Urinary bladder (tissue), 4 donors: ENCODE measurements around the gene PTPN13. TPM values are rescaled to one million over a fixed set of nuclear protein-coding genes. Genes with fewer than 3 reads are reported as not detected.

Experiments used
- DNase-seq: peaks from one replicate; pipeline ENCODE4 v3.0.0-alpha.2; 2015; ENCODE audit errors: extremely low spot score
- H3K27ac ChIP-seq: one replicate; pipeline ENCODE4 v1.5.1; 2013; ENCODE audit warnings: low read depth, mild to moderate bottlenecking, moderate library complexity
- H3K36me3 ChIP-seq: one replicate; pipeline ENCODE4 v1.6.1; 2013; ENCODE audit warnings: mild to moderate bottlenecking, moderate library complexity; ENCODE audit not compliant: insufficient read depth
- H3K4me1 ChIP-seq: one replicate; pipeline ENCODE4 v1.6.1; 2013; ENCODE audit warnings: mild to moderate bottlenecking, moderate library complexity; ENCODE audit not compliant: insufficient read depth
- H3K4me3 ChIP-seq: one replicate; pipeline ENCODE4 v1.5.1; 2013; ENCODE audit warnings: low read depth, low read length
- WGBS: extraction: QIAGEN DNeasy Blood & Tissue Kit; methylation state at CpG from one replicate; pipeline ENCODE4 v1.1.7; 2013; 5-methylcytosine and 5-hydroxymethylcytosine counted together
- polyA plus RNA-seq: library from polyadenylated mRNA; stranded (reverse); fragments of 200-250 nt; gene quantifications from one replicate; pipeline ENCODE4 v1.2.3, GENCODE V29; 2013
- total RNA-seq: library from RNA; depleted of rRNA; stranded (reverse); fragments of >200 nt; gene quantifications from one replicate; pipeline ENCODE4 v1.2.3, GENCODE V29; 2014
- donor health status: healthy with polysubstance abuse.
- donor health status: healthy.

PTPN13 gene
- total and polyA plus RNA-seq, 2 donors, result 18.1 to 92.4 TPM

DNA sequence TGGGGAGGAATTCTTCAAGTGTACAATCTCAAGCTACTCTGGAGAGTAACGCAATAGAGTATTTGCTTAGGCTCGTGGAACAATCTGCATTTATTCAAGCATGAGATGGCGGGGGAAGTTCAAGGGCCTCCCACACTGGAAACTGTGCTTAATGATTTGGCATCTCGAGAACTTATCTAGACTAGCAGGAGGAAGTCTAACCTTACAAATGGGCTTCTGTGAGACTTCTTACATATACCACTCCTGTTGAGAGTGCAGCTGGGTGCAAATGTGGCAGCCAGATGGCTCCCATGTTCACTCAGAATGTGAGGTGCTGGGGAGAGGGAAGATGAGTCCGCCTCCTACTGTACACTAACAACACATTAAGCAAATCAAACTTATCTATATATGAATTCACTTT lies 29.3 kb upstream of the PTPN13 start:
- 85% methylated on average over 5 of the region's 5 CpGs for WGBS
- H3K27ac ChIP-seq, result no peak overlapping the region
- no peak overlapping the region for H3K4me3 ChIP-seq
- H3K4me1 ChIP-seq, result no peaks in the 10 kb centered on the region
- no peak for DNase-seq
- no peaks in the 10 kb centered on the region for H3K36me3 ChIP-seq

- 82% methylated on average over 2 of the region's 2 CpGs for WGBS
- no peak for DNase-seq
Observed at GRCh38 chr4:86565651-86566050, 28.5 kb upstream of the PTPN13 start.

DNA sequence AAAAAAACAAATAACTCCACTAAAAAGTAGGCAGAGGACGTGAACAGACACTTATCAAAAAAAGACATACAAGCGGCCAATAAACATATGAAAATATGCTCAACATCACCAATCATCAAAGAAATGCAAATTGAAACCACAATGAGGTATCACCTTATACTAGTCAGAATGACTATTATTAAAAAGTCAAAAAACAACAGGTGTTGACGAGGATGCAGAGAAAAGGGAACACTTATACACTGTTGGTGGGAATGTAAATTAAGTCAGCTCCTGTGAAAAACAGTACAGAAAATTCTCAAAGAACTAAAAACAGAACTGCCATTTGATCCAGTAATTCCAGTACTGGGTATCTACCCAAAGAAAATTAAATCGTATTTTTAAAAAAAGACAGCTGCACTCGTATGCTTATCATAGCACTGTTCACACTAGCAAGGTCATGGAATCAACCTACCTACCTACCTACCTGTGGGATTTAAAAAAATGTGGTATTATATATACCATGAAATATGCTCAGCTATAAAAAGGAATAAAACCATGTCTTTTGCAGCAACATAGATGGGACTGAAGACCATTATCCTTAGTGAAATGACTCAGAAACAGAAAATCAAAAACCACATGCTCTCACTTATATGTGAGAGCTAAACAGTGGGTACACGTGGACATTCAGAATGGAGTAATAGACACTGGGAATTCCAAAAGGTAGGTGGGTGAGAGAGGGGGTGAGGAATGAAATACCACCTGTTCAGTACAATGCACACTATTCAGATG lies 24.8 kb upstream of the PTPN13 start:
- H3K4me3 ChIP-seq, result no peak overlapping the region
- no peaks in the 10 kb centered on the region for H3K4me1 ChIP-seq
- WGBS, result 88% methylated on average over 6 of the region's 6 CpGs
- no peak overlapping the region for H3K27ac ChIP-seq
- no peak for DNase-seq
- H3K36me3 ChIP-seq, result no peaks in the 10 kb centered on the region

More at GRCh38 chr4:86565651-86566050, 28.5 kb upstream of the PTPN13 start:
- no peaks in the 10 kb centered on the region for H3K36me3 ChIP-seq
- no peak overlapping the region for H3K4me3 ChIP-seq
- H3K4me1 ChIP-seq, result no peaks in the 10 kb centered on the region
- H3K27ac ChIP-seq, result no peak overlapping the region

DNA sequence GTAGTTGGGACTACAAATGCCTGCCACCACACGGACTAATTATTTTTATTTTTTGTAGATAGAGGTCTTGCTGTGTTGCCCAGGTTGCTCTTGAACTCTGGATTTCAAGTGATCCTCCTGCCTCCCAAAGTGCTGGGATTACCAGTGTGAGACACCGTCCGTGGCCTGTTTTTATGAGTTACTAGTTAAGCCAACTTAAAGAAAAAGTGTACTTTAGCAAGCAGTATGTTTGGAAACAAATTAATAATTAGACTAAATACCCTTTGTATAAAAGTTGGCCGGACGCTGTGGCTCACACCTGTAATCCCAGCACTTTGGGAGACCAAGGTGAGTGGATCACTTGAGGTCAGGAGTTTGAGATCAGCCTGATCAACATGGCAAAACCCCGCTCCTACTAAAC lies 14.2 kb upstream of the PTPN13 start:
- WGBS, result 94% methylated on average over 6 of the region's 6 CpGs
- Histone ChIP-seq H3K4me3 (no peak overlapping the region), H3K27ac (no peak overlapping the region), H3K36me3 (no peaks in the 10 kb centered on the region), H3K4me1 (no peaks in the 10 kb centered on the region)
- no peak for DNase-seq

GRCh38 chr4:86582410-86582809 lies 11.7 kb upstream of the PTPN13 start:
- 51% methylated on average over 2 of the region's 2 CpGs for WGBS
- H3K36me3 ChIP-seq, result no peaks in the 10 kb centered on the region
- H3K4me3 ChIP-seq, result no peak overlapping the region
- H3K27ac ChIP-seq, result no peak overlapping the region
- DNase-seq, result no peak
- H3K4me1 ChIP-seq, result no peaks in the 10 kb centered on the region

GRCh38 chr4:86586160-86586572 lies 7.9 kb upstream of the PTPN13 start:
- no peak for DNase-seq
- 66% methylated on average over 4 of the region's 4 CpGs for WGBS
- no peaks in the 10 kb centered on the region for H3K36me3 ChIP-seq
- H3K27ac ChIP-seq, result peak overlapping the region; percentile 28
- no peaks in the 10 kb centered on the region for H3K4me1 ChIP-seq
- no peak overlapping the region for H3K4me3 ChIP-seq

DNA sequence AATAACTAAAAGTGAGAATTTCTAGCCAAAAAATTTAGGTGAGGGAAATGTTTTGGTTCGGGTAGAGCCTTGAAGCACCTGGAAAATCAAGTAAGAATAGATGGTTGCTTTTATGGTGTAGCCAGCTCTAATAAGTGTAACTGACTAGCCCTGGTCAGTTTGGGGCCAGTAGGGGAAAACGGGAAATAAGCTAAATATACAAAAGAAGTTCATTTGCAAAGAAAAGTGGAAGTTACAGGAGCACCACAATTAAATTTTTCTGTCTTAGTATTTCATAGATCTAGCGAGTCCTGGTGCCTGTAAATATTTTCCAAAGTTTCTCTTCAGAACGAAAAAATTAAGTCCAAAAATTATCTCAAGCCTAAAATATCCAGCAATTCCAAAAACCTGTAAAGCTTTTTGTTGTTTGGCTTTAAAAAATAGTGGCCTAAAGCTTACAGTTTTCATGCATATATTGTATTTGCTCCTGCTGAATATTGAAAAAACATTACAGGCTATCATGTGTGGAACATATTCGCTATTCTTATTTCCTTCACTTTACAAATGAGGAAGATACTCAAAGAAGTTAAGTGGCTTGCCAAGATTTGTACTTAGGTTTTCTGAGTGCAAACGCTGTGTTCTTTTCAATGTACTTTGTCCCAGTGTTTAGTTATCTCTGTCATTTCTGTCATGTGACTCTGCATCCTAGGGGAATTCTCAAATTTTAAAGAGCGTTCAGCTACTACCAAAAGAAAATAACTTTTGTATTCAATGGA lies 7.3 kb upstream of the PTPN13 start:
- Histone ChIP-seq H3K36me3 (no peaks in the 10 kb centered on the region), H3K27ac (no peak overlapping the region), H3K4me3 (no peak overlapping the region), H3K4me1 (no peaks in the 10 kb centered on the region)
- WGBS, result 54% methylated on average over 7 of the region's 7 CpGs
- no peak for DNase-seq

- H3K4me3 ChIP-seq, result no peak overlapping the region
- WGBS, result 72% methylated on average over 3 of the region's 3 CpGs
- H3K4me1 ChIP-seq, result no peaks in the 10 kb centered on the region
- no peak overlapping the region for H3K27ac ChIP-seq
- H3K36me3 ChIP-seq, result no peaks in the 10 kb centered on the region
- DNase-seq, result no peak
Observed at GRCh38 chr4:86587381-86588140, 6.6 kb upstream of the PTPN13 start.

DNA sequence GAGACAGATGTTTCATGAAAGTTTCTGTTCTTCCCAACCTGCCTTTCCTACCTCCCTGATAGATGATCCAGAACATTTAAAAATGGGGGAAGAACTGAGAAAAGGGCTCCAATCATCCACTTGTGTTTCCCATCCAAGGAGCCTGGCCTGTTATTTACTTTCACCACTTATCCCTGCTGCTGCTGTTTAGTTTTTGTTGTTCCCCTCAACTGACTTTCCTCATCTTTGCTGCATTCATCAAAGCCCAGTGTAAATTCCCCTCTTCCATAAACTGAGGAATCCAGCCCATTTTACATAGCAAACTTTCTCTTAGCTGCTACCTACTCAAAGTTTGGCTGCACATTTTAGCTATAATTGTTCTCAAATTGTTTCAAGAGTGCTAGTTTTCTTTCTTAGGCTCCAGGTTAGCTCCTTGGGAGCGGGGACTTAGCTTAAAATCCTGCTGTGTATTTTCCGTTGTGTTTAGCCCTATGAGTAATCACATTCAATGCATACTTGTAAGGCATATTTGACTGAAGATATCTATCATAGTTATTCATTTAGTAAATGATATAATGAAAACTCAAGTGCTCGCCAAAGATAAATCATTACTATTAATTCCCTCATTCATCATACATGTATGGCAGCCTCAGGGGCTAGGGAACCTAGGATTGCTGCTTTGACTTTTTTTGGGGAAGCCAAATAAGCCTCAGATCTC lies 1.4 kb upstream of the PTPN13 start:
- DNase-seq, result no peak
- Histone ChIP-seq H3K36me3 (no peaks in the 10 kb centered on the region), H3K4me3 (no peak overlapping the region), H3K27ac (peak overlapping the region; percentile 67), H3K4me1 (no peaks in the 10 kb centered on the region)
- 53% methylated on average over 3 of the region's 3 CpGs for WGBS

- DNase-seq, result peak; percentile 46
- Histone ChIP-seq H3K4me3 (peak overlapping the region; percentile 74), H3K36me3 (no peaks in the 10 kb centered on the region), H3K4me1 (peaks cover 2% of the 10 kb centered on the region), H3K27ac (peak overlapping the region; percentile 77)
- WGBS, result under 1% methylated on average over 47 of the region's 47 CpGs
Observed at GRCh38 chr4:86594559-86595425, 677 bp downstream of the PTPN13 start.

DNA sequence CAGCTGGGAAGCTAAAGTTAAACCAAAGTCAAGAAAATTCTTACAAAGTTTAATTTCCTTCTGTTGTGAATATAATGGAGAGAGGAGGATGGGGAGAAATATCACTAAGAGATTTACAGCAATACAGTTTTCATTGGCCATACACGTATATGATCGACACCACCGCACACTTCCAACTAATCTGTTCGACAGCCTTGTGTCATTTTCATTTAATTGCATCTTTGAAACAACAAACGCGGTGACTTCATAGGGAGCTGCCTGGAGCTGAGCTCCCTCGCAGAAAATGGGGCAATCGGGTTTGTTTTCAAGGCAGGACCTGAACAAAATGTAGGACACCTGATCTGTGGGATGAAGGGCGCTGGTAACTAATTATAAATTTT lies 1.3 kb downstream of the PTPN13 start:
- H3K4me1 ChIP-seq, result peaks cover 2% of the 10 kb centered on the region
- no peak for DNase-seq
- no peak overlapping the region for H3K27ac ChIP-seq
- no peaks in the 10 kb centered on the region for H3K36me3 ChIP-seq
- 6% methylated on average over 9 of the region's 9 CpGs for WGBS
- H3K4me3 ChIP-seq, result peak overlapping the region; percentile 74

DNA sequence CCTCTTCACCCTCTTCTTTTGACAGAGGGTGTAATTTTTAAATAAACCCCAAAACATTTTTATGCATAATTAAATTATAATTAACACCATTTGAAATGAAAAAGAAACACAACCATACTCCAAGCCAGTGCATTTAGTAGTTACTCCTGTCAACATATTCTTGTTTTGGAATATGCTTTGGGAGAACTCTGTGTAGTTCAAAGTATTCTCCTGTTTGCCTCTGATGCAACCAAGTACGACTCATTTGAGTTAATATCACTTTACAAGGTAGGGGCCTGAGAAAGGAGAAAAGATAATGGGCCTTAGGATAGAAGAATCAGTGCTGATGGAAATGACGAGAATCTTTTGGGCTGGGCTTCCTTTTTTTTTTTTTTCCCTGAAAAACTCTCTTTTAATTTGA lies 2.7 kb downstream of the PTPN13 start:
- WGBS, result 49% methylated on average over 2 of the region's 2 CpGs
- no peak overlapping the region for H3K4me3 ChIP-seq
- no peak for DNase-seq
- no peak overlapping the region for H3K27ac ChIP-seq
- no peaks in the 10 kb centered on the region for H3K36me3 ChIP-seq
- peaks cover 2% of the 10 kb centered on the region for H3K4me1 ChIP-seq
